PC-9 (cell line): ENCODE measurements around the gene ZNF2.

Experiments
- EZH2 ChIP-seq: fragments of 200-600 bp; sonication (generic); IDR thresholded peaks from 2 replicates; pipeline ENCODE4 v1.8.0; 2017; ENCODE audit warnings: antibody characterized with exemption, low read depth
- TF ChIP-seq, protein P1 (sequence below): fragments of 200-600 bp; sonication (generic); conservative IDR thresholded peaks from 2 replicates; pipeline ENCODE4 v1.6.1; 2017; ENCODE audit warnings: mixed run types, antibody characterized with exemption, mild to moderate bottlenecking, moderate library complexity

DNA sequence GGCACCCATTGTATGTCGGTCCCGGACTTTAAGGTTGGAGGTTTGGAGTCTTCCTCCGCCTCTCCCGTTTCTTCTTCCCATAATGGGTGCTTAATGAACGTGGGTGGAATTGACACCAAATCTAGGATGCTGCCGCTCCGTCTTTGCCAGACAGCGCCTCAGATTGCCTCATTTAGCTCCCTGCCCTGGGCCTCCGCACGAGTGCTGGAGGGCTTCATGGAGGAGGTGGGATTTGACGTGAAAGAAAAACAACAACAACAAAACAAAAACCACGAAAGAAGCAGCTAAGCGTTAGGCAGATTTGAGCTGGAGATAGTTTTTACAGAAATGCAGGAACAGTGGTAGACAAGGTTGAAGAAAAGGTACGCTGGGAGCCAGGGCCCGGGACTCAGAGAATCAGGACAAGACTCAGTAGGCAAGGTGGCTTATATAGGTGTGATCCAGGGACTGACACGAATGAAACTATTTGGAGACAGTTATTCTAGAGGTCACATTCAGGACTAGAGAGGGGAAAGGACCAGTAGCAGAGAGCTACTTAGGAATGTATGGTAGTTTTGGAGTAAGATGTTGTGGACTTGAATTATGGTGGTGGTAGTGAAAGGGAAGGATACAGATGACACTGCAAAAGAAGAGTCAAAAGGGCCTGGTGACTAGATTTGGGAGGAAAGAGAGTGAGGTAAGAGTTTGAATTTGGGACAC is 605 bp downstream of the ZNF2 start:
- TF ChIP-seq, protein P1, sequence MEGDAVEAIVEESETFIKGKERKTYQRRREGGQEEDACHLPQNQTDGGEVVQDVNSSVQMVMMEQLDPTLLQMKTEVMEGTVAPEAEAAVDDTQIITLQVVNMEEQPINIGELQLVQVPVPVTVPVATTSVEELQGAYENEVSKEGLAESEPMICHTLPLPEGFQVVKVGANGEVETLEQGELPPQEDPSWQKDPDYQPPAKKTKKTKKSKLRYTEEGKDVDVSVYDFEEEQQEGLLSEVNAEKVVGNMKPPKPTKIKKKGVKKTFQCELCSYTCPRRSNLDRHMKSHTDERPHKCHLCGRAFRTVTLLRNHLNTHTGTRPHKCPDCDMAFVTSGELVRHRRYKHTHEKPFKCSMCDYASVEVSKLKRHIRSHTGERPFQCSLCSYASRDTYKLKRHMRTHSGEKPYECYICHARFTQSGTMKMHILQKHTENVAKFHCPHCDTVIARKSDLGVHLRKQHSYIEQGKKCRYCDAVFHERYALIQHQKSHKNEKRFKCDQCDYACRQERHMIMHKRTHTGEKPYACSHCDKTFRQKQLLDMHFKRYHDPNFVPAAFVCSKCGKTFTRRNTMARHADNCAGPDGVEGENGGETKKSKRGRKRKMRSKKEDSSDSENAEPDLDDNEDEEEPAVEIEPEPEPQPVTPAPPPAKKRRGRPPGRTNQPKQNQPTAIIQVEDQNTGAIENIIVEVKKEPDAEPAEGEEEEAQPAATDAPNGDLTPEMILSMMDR: no peak
- TF ChIP-seq EZH2: no peak
